Measurements from ENCODE around the gene CMC1.
A peak's percentile ranks its signal among the peaks of the same experiment; 100 is the strongest.

The CMC1 gene

DNA sequence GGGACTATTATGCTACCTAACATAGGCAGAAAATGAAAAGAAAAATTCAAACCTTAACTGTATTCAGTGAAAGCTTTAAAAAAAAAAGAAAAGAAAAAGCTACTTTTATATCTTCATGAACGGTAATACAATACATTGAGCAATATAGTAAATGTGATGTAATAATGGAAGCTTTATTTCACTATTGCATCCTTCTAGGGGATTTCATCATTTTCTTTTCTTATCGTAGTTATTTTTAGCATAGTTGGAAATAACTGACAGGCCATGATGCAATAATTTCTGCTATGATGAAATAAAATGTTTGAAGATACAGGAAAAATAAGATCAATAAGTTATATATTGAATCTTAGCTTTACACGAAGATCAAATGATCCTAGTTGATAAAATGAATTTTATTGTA is 66.8 kb downstream of the CMC1 start:
- no peak for DNase-seq

DNA sequence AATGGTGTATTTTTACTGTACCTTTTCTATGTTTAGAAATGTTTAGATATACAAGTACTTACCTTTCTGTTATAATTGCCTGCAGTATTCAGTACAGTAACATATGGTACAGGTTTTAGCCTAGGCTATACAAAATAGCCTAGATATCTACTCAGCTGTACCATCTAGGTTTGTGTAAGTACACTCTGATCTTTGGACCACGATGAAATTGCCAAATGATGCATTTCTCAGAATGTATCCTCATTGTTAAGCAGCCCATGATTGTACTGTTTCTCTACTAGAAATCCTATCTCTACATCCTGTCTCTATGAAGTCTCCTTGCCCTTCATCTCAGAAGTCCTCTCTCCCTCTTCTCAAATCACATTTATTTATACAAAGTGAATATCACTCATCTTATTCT is 74.3 kb downstream of the CMC1 start:
- no peak for DNase-seq

DNA sequence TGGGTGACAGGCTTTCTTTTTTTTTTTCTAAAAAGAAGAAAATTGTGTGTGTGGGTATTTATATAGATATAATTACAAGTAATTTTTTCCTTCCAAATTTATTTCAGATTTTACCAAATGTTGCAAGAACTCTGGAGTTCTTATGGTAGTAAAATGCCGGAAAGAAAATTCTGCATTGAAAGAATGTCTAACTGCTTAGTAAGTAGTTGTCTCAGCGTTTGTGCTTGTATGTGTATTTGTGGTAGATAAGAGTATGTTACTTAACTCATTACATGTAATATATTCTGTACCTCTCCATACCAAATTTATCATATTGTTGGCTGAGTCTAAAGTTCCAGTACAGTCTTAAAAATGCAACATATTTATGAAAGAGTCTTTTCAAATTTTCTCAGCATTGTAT is 74.8 kb downstream of the CMC1 start:
- no peak for DNase-seq

GRCh38 chr3:28317438-28318022 is 76.1 kb downstream of the CMC1 start:
- DNase-seq, result peak; percentile 22

GRCh38 chr3:28320981-28321380 is 79.6 kb downstream of the CMC1 start:
- no peak for DNase-seq

DNA sequence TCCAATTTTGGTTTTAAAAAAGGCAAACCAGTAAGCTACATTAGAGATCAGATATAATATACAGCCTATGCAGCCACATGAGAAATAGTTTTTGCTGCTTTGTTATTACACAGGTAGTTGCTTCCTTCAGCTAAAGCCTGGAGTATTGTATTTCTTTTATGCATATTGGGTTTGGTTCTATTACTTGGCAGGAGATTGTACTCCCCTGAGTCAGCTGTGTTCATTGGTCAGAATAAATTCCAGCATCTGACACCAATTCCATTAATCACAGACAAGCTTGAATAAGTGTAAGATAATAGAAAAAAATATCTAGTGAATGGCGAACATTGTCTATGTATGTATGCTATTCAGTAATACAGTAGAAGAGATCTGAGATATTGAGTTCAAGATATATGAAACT is 81.0 kb downstream of the CMC1 start:
- no peak for DNase-seq

- no peak for DNase-seq
Observed at GRCh38 chr3:28326458-28326926, 85.1 kb downstream of the CMC1 start.

DNA sequence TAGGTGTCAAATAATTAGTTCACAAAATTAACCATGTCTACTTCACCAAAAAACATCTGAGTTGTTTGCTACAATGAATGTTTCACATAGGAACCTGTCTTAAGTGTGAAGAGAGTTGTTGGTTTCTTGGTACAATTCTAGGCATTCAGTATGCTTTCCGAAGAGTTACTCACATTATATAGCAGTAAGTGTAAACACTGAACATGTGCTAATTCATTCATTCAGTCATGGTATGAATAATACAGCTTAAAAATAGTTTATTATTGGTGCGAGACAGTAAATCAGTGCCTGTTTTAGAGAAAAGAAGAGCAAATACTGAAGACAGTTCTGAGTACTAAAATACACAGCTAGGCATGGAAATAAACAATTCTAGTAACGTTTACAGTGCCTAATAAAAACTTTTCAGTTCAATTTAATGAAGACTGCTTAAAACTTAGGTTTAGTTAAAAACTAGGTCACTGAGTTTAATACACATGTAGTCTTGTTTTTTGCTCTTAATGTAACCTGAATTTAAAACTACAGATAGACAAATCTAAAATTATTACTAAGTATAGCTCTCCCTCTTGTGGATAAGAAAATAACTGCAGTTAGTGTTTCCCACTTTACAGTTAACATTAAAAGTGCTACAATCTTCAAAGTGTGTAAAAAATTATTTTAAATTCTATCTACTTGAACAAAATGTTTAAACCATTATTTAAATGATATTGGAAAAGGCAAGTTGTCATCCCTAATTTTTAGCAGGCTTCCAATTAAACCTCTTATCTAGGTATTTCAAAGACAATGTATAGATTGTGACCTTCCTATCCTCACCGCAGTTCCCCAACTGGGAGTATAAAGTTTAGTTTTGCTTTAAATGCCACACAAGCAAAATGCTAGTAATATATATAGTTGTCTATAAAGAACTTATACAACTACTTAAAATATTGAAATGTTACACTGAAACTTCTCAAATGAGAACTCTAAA is 87.1 kb downstream of the CMC1 start:
- DNase-seq, result peak; percentile 8

- DNase-seq, result no peak
Observed at GRCh38 chr3:28334552-28334951, 93.1 kb downstream of the CMC1 start.

DNA sequence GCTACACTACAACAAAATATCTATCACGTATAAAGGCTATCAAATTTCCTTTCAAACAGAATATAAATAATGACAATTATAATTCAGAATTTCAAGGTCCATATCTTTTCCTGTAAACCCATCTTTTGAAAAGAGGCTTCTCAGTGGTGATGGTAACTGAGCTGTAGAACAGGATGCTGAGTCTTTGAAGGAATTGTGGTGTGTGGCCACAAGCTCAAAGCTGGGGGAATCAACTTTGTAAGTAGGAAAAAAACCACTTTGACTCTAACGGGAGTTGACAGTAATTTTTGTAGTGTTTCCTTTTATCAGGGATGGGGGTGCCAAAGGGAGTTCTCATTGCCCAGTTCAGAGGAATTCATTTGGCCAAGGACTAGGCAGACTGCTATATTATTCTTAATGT is 93.8 kb downstream of the CMC1 start:
- DNase-seq, result no peak

DNA sequence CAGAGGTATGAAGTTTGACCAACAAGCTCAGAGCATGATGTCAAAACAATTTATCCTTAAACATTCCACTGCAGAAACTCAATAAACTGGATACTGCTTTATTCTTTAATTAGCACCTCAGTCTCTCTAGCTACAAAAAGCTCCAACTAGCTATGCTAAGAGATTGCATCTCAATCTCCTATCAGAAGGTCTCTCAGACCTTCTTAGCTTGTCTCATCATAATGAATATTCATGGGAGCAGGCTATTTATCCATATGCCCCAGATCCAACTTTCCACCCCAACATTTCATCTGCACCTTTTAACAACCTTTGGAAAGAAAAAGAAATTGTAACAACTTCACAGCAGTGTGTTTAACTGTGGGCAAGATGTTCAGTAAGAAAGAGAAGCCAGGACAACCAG is 95.8 kb downstream of the CMC1 start:
- no peak for DNase-seq

GRCh38 chr3:28343144-28343543 is 101.7 kb downstream of the CMC1 start:
- DNase-seq, result no peak

DNA sequence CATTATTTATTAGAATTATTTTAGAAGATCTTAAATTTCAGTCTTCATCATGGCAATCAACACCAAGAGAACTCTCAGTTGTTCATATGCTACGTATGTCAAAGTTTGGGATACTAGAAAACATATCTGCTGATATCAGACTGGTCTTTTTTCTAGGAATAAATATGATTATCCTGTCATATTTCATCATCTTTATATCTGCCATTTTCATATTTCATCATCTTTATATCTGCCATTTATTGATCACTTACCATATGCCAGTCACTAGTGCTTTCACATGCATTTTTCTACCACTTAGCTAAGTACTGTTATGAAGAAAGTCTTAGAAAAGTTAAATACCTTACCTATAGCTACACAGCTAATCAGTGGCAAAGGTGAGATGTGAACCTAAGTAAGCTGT is 104.3 kb downstream of the CMC1 start:
- no peak for DNase-seq

- no peak for DNase-seq
Observed at GRCh38 chr3:28347374-28348264, 106.2 kb downstream of the CMC1 start.

GRCh38 chr3:28348265-28348628 is 106.8 kb downstream of the CMC1 start:
- DNase-seq, result no peak

DNA sequence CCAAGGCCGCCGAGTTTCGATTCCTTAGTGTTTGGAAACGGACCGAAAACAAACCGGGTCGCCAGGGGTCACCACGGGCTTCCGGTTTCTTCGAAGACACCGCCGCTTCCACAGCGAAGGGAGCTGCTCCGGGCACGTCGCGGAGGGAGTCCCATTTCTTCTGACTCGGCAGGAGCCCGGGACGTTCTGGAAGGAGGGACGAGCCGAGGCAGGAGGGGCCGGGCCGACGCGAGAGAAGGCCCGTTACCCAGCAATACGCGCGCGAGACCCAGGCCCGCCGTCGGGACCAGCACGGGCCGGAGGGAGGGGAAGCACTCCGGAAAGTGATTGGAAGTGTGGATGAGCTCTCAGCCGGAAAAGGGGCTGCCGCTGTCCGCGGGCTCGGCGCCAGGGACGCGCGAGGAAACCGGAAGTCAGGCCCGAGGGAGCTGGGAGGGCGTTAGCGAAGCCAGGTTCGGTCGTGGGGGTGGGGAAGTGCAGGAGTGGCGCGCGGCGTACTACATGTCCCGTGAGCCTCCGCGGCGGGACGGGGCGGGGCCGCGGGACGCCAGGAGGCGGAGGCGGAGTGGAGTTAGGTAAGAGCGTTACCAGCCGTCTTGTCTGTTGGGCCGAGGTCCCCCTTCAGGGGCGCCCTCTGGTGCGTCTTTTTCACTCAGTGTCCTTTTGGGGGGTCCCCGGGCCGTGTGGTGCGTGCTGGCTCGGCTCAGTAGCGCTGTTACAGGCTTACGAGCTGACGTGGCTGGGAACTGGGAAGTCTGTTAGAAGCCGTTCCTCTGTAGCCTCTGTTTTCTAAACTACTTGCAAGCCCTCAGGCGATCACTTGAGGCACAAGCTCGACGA is 107.4 kb downstream of the CMC1 start, which contains the start of the genes AZI2 and ZCWPW2:
Gene AZI2 (minus strand): TSS at position 196 of the 840 bp plus-strand sequence. CDS start 8,207 bp downstream, outside the sequence.
Gene ZCWPW2 (plus strand): TSS at position 93 of the 840 bp plus-strand sequence. CDS start 64,348 bp downstream, outside the sequence.
- peak; percentile 85 for DNase-seq

DNA sequence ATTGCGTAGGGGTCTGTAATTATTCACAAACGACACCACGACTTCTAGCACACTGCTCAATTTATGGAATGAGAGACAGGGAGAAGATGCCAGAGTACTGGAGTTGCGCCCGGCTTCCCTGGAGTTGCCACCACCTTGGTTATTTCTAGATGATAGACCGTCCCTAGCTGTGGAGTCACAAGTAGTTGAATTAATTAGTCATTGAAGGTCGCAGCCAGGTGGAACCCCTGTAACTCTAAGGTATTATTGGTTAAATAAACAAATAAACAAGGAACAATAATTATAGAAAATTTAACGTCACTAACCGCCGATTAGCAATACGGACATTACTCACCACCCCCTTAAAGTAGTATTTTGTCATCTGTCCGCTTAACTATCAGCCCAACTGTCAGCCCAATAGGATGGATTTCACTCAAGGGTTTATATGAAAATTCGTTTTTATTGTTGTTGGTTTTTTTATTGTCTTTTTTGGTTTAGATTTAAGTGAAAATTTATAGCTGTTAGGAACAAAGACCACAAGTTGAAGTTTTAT is 108.1 kb downstream of the CMC1 start:
- DNase-seq, result no peak

Data from NCI-H748 treated with DMSO at 0.1 percent for 48 hours (cell line).